Muscle of leg (tissue), 11 donors: ENCODE measurements around the gene CLPTM1L. TPM values are rescaled to one million over a fixed set of nuclear protein-coding genes. Genes with fewer than 3 reads are reported as not detected.

Source experiments
- DNase-seq: peaks from one replicate; pipeline ENCODE4 v3.0.0; 2013
- H3K27ac ChIP-seq: one replicate; pipeline ENCODE4 v1.5.1; 2013; ENCODE audit warnings: mild to moderate bottlenecking, low read length, control low read depth
- H3K27me3 ChIP-seq: one replicate; pipeline ENCODE4 v1.6.1; 2013; ENCODE audit warnings: low read length; ENCODE audit not compliant: control insufficient read depth, insufficient read depth
- H3K36me3 ChIP-seq: one replicate; pipeline ENCODE4 v1.6.1; 2013; ENCODE audit warnings: low read length; ENCODE audit not compliant: control insufficient read depth, insufficient read depth
- H3K4me1 ChIP-seq: one replicate; pipeline ENCODE4 v1.6.1; 2013; ENCODE audit warnings: low read length; ENCODE audit not compliant: control insufficient read depth, insufficient read depth
- H3K4me3 ChIP-seq: one replicate; pipeline ENCODE4 v1.5.1; 2013; ENCODE audit warnings: low read length, control low read depth
- H3K9me3 ChIP-seq: replicated peaks from 2 replicates; pipeline ENCODE4 v1.6.1; 2013; ENCODE audit warnings: low read depth, low read length; ENCODE audit not compliant: control insufficient read depth
- WGBS: methylation state at CpG from one replicate; pipeline ENCODE4 v1.1.5; 2013; ENCODE audit warnings: missing lambda C conversion rate; ENCODE audit not compliant: insufficient coverage; 5-methylcytosine and 5-hydroxymethylcytosine counted together
- polyA plus RNA-seq, 8 donors: library from polyadenylated mRNA; unstranded; fragments of 120-200 nt; gene quantifications; one replicate each; pipeline versions ENCODE4 v1.2.1 to v1.2.3, GENCODE V29; 2013; ENCODE audit warnings: inconsistent platforms in 1 of 8, low replicate concordance in 1 of 8; ENCODE audit not compliant: insufficient read length in 8 of 8, insufficient read depth in 1 of 8
- total RNA-seq: library from RNA; stranded (reverse); fragments of 120-200 nt; gene quantifications from one replicate; pipeline ENCODE4 v1.2.4, GENCODE V29; 2013

CLPTM1L gene
- total and polyA plus RNA-seq, 9 donors: 49.1 to 73.6 (median 59.7) TPM

DNA sequence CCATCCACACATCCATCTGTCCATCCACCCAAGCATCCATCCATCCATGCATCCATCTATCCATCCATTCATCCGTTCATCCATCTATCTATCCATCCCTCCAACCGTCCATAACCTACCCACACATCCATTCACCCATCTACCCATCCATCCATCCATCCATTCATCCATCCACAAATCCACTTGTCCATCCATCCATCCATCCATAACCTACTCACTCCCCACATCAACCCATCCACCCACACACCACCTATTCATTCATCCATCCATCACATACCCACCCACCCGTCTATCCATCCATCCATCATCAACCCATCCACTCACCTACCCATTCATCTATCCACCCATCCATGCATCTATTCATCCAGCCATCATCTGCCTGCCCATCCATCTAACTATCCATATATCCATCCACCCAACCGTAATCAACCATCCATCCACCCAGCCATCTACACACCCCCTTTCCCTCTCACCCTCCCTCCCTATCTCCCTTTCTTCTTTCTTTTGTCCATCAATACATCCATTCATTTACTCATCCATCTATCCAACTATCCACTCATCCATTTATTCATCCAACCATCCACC, 43.6 kb upstream of the CLPTM1L start:
- H3K27me3 ChIP-seq: peaks cover 54% of the 10 kb centered on the region
- WGBS: 87% methylated on average over 4 of the region's 4 CpGs

DNA sequence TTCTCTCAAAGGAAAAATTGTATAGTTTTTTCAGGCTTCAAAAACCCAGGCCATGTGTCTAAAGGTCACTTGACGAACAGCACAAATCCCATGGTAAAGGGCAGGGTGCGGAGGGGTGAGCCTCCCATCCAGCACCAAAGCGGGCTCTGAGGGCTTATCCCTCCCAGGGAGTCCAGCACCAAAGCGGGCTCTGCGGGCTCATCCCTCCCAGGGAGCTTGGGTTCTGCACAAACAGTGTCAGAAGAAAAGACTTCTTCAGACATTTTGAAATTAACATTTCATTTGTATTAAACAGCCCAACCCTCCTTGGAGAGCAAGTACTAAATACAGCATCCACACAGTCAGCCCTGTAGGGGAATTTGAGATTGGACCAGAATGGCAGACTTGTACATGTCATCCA, 43.0 kb upstream of the CLPTM1L start:
- WGBS: 83% methylated on average over 3 of the region's 5 CpGs

More for the DNA sequence above, 43.6 kb upstream of the CLPTM1L start:
- Histone ChIP-seq H3K36me3 (no peaks in the 10 kb centered on the region), H3K9me3 (no peaks in the 10 kb centered on the region), H3K4me3 (no peak overlapping the region), H3K27ac (no peak overlapping the region), H3K4me1 (peaks cover 12% of the 10 kb centered on the region)
- no peak for DNase-seq

DNA sequence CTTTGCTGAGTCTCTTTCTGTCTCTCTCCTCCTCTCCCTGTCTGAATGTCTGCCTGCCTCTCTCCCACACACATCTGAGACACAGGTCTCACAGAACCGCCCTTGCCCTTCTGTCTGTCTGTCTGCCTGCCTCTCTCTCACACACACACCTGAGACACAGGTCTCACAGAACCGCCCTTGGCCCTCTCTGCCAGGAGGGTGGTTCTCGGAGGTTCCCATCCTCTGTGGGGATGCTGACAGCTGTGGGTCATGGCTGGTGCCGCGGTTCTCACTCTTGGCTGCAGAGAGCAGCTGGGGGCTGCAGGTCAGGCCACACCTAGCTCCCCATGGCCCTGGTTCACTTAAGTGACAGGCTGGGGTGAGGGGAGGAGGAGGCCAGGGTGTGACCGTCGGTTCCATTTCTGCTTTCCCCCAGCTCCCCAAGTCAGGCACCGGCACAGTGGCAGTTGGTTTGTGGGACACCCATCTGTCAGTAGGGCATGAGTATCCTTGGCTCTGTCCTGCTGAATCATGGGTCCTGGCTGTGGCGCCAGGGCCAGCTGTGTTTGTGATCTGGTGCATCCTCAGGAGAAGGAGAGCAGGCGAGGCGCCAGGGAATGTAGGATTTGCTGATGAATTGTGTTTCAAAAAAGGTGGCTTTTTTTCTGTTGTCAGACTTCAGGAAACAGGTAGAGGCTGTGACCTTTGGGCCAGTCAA, 42.3 kb upstream of the CLPTM1L start:
- Histone ChIP-seq H3K4me1 (peaks cover 12% of the 10 kb centered on the region), H3K4me3 (no peak overlapping the region), H3K27me3 (peaks cover 57% of the 10 kb centered on the region), H3K9me3 (no peaks in the 10 kb centered on the region), H3K27ac (no peak overlapping the region), H3K36me3 (no peaks in the 10 kb centered on the region)
- 59% methylated on average over 6 of the region's 11 CpGs for WGBS
- DNase-seq: no peak

More for the DNA sequence above, 43.0 kb upstream of the CLPTM1L start:
- Histone ChIP-seq H3K4me3 (no peak overlapping the region), H3K27ac (no peak overlapping the region), H3K27me3 (peaks cover 57% of the 10 kb centered on the region), H3K36me3 (no peaks in the 10 kb centered on the region), H3K9me3 (no peaks in the 10 kb centered on the region), H3K4me1 (peaks cover 12% of the 10 kb centered on the region)
- DNase-seq: no peak

DNA sequence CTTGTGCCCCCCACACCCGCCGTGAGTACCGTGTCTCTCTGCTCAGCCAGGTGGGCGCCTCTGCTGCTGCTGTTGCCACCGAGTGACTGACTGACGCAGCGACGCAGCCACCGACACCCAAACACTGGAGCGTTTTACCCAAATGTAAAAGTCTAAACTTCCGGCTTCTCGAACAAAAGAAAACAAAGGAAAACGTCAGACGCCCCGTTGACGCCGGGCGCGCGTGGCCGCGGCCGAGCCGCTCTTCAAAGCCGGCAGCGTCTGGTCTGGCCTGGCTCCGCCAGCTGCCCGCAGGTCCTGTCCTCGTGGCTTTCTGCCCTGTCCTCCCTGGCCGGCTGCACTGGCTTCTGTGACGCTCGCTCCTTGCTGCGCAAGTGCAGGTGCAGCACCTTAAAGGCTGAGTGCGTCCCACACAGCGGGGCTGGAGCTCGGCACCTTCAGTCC, 41.4 kb upstream of the CLPTM1L start:
- peak overlapping the region; percentile 39 for H3K4me3 ChIP-seq
- no peak overlapping the region for H3K27ac ChIP-seq
- H3K4me1 ChIP-seq: peaks cover 13% of the 10 kb centered on the region
- peaks cover 57% of the 10 kb centered on the region for H3K27me3 ChIP-seq
- peak; percentile 38 for DNase-seq
- no peaks in the 10 kb centered on the region for H3K9me3 ChIP-seq
- WGBS: 2% methylated on average over 36 of the region's 36 CpGs
- H3K36me3 ChIP-seq: no peaks in the 10 kb centered on the region

DNA sequence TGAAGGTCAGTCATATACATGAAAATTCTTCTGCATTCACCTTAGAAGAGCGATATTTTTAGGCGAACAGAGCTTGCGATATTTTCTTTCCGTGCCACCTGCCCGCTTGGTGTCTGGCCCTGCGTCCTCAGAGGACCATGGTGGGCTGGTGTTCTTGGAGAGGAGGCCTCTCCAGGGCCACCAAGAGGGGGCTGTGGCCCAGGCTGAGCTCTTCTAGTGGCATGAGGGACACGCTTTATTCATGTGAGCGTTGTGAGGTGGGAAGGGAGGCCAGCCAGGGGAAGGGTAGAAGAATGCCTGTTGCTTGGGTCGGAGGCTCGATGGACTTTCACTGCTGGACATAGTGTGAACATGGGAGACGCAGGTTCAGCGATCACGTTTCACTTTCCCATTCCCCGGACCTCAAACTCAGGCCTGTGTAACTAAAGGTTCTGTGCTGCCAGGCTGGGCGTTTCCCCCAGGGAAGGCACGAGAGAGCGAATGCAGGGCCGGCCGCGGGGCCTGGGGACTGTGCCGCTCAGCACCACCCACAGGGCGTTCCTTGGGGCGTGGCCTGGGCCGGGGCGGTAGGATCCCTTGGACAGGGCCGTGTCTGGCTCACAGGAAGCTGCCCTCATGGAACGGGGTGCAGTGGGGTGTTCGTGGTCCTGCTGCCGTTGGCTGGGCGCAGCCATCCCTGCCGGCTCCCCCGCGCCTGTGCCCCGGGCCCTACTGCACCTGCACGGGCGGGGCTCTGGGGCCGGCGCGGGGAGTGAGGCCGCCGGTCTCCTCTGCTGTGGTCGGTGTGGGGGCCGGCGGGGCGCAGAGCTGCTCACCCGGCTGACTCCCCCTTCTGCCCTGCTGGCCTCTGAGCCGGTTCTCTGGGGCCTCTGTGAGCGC, 40.7 kb upstream of the CLPTM1L start:
- peaks cover 20% of the 10 kb centered on the region for H3K4me1 ChIP-seq
- H3K36me3 ChIP-seq: no peaks in the 10 kb centered on the region
- no peak overlapping the region for H3K27ac ChIP-seq
- peak overlapping the region; percentile 39 for H3K4me3 ChIP-seq
- peaks cover 58% of the 10 kb centered on the region for H3K27me3 ChIP-seq
- H3K9me3 ChIP-seq: no peaks in the 10 kb centered on the region
- DNase-seq: peak; percentile 62
- 10% methylated on average over 48 of the region's 48 CpGs for WGBS

DNA sequence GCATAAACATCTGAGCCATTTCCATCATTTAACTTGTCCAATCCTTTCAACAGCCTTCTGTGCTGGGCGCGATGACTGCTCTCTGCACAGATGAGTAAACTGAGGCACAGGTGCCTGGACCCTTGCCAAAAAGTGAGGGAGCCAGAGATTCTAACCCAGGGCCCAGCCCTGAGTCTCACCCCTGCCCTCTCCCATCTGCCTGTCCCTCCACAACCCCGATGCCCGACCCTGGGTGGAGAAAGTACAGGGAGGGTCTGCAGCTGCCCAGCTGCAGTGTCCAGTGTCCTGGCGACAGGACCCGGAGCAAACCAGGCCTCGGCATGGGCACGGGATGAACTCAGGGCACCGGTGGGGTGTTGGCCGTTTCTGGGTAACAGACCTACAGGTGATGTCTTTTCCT, 39.6 kb upstream of the CLPTM1L start:
- Histone ChIP-seq H3K9me3 (no peaks in the 10 kb centered on the region), H3K27ac (no peak overlapping the region), H3K4me3 (no peak overlapping the region), H3K27me3 (peaks cover 61% of the 10 kb centered on the region), H3K36me3 (no peaks in the 10 kb centered on the region), H3K4me1 (peaks cover 23% of the 10 kb centered on the region)
- DNase-seq: no peak
- WGBS: 100% methylated on average over 1 of the region's 10 CpGs

DNA sequence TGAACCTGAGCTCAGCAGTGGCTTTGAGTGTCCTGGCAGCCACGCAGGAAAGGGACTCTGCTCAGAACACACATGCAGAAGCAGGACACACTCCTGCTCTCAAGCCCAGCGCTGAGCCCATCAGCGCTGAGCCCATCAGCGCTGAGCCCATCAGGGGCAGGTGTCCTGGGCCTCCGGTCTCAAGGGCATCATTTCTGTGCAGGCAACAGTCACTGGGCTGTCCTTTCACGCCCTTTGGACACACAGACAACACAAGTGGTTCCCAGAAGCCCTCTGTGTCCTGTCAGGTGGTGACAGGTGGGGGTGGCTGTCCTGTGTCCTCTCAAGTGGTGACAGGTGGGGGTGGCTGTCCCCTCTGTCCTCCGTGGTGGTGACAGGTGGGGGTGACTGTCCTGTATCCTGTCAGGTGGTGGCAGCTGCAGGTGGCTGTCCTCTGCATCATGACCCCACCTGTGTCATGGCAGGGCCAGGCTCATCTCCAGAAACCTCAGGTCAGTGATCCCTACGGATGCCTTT, 39.0 kb upstream of the CLPTM1L start:
- H3K36me3 ChIP-seq: no peaks in the 10 kb centered on the region
- H3K27me3 ChIP-seq: peaks cover 59% of the 10 kb centered on the region
- DNase-seq: no peak
- peaks cover 23% of the 10 kb centered on the region for H3K4me1 ChIP-seq
- H3K4me3 ChIP-seq: no peak overlapping the region
- no peak overlapping the region for H3K27ac ChIP-seq
- no peaks in the 10 kb centered on the region for H3K9me3 ChIP-seq
- WGBS: 89% methylated on average over 6 of the region's 8 CpGs

DNA sequence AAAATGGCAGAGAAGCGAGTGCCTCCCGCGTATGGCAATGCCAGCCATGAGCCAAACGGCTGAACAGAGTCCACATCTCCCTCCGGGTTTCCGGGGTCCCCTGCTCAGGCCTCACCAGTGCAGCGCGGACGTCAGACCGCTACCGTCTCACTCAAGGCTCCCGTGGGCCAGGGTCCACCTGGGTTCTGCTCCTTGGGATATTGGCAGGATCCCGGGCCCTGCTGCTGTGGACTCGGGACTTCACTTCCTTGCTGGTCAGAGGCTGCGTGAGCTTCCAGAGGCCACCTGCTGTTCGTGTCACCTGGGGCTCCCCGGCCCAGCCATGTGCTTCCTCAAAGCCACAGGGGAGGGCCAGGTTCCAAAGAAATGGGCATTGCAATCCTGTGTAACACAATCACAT, 38.4 kb upstream of the CLPTM1L start:
- H3K4me3 ChIP-seq: no peak overlapping the region
- no peaks in the 10 kb centered on the region for H3K9me3 ChIP-seq
- H3K36me3 ChIP-seq: no peaks in the 10 kb centered on the region
- 62% methylated on average over 16 of the region's 17 CpGs for WGBS
- peaks cover 23% of the 10 kb centered on the region for H3K4me1 ChIP-seq
- no peak overlapping the region for H3K27ac ChIP-seq
- no peak for DNase-seq
- peaks cover 60% of the 10 kb centered on the region for H3K27me3 ChIP-seq

DNA sequence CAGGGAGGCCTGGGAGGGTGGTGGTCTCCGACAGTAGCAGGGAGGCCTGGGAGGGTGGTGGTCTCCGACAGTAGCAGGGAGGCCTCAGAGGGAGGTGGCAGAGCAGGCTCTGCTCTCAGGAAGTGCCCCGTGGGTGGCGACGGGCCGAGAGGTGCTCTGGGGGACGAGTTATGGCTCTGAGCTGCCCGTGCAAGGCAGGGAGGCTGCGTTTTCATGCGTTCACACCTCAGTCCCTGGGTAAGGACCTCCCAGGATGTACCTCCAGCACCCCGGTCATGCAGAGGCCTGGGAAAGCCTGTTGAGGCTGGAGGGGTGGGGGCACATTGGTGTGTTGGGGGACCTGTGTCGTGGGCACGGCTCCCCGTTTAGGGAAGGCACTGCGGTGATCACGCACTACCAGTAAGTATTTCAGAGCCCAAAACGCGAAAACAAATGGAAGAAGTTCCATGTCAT, 37.4 kb upstream of the CLPTM1L start:
- no peak overlapping the region for H3K4me3 ChIP-seq
- no peaks in the 10 kb centered on the region for H3K9me3 ChIP-seq
- no peak for DNase-seq
- no peak overlapping the region for H3K27ac ChIP-seq
- peaks cover 26% of the 10 kb centered on the region for H3K4me1 ChIP-seq
- H3K27me3 ChIP-seq: peaks cover 50% of the 10 kb centered on the region
- WGBS: 70% methylated on average over 11 of the region's 18 CpGs
- no peaks in the 10 kb centered on the region for H3K36me3 ChIP-seq
